Ovary (tissue), 9 donors: Measurements from ENCODE around the gene CENPP. TPM values are rescaled to one million over a fixed set of nuclear protein-coding genes. Genes with fewer than 3 reads are reported as not detected.

Experiments
- DNase-seq, 5 donors: peaks; one replicate each; pipeline ENCODE4 v3.0.0-alpha.2; 2019 to 2020
- H3K27ac ChIP-seq, 2 donors: fragments of 200-600 bp; one replicate each; pipeline versions ENCODE4 v1.5.1 to v1.8.0; 2019 to 2022
- H3K27me3 ChIP-seq: fragments of 200-600 bp; one replicate; pipeline ENCODE4 v1.8.0; 2022
- H3K36me3 ChIP-seq: fragments of 200-600 bp; sonication (generic); one replicate; pipeline ENCODE4 v1.5.1; 2019
- H3K4me1 ChIP-seq: one replicate; pipeline ENCODE4 v1.8.1; 2013; ENCODE audit warnings: mild to moderate bottlenecking, moderate library complexity; ENCODE audit not compliant: insufficient read depth
- H3K4me3 ChIP-seq: fragments of 200-600 bp; sonication (generic); one replicate; pipeline ENCODE4 v1.5.1; 2017
- H3K9me3 ChIP-seq, 2 donors: fragments of 200-600 bp in 1 of 2; sonication (generic) in 1 of 2; one replicate each; pipeline versions ENCODE4 v1.5.1 to v1.8.1; 2013 to 2019; ENCODE audit warnings: mild to moderate bottlenecking in 1 of 2, moderate library complexity in 1 of 2
- CTCF ChIP-seq, 3 donors: fragments of 450-650 bp in 2 of 3; fragments of 200-600 bp in 1 of 3; IDR thresholded peaks; one replicate each; pipeline versions ENCODE4 v1.5.1 to v1.8.0; 2016 to 2022; ENCODE audit warnings: antibody characterized with exemption in 3 of 3, mild to moderate bottlenecking in 1 of 3
- EP300 ChIP-seq: sonication (generic); formaldehyde crosslinking; IDR thresholded peaks from one replicate; pipeline ENCODE4 v1.6.1; 2017; ENCODE audit warnings: antibody characterized with exemption
- POLR2A ChIP-seq: fragments of 450-650 bp; IDR thresholded peaks from one replicate; pipeline ENCODE4 v1.6.1; 2017; ENCODE audit warnings: antibody characterized with exemption, mild to moderate bottlenecking, moderate library complexity
- WGBS, 3 donors: extraction: QIAGEN DNeasy Blood & Tissue Kit in 1 of 3; methylation state at CpG; one replicate each; pipeline versions ENCODE4 v1.1.5 to v1.1.7; 2013 to 2017; 5-methylcytosine and 5-hydroxymethylcytosine counted together
- intact Hi-C, 4 donors: fragments of 100-400 bp; cut with DNase I; formaldehyde crosslinking; loops; one replicate each; pipeline versions ENCODE4 v1.11.0 to v1.15.1; 2022 to 2023
- polyA plus RNA-seq, 2 donors: library from polyadenylated mRNA; stranded (reverse); fragments of 200-250 nt in 1 of 2; fragments of 350-450 nt in 1 of 2; fragmentation: Illumina TruSeq in 1 of 2; extraction: RNeasy Lipid Tissue Mini Kit (QIAGEN cat#74804) in 1 of 2; gene quantifications; one replicate each; pipeline ENCODE4 v1.2.3, GENCODE V29; 2013 to 2014
- total RNA-seq, 7 donors: library from RNA; depleted of rRNA in 2 of 7; stranded (reverse); fragments of >200 nt in 2 of 7; fragmentation: NEBNext Ultra II Directional in 3 of 7; extraction: Animal tissue kit (Norgen Biotek cat#: 25700) in 3 of 7; gene quantifications; one replicate each; pipeline versions ENCODE4 v1.1.0 to v1.2.4, GENCODE V29; 2016 to 2023
- donor health status: DM: no; HTN: no; CAD: no; lungs with moderate emphysema.
- donor health status: DM: no; HTN: no; CAD: no.
- donor health status: Bipolar disorder and iron deficiency.
- donor health status: DM: yes; HTN: yes; CAD: no.
- donor health status: DM: no; HTN: no; CAD: no.
- donor health status: DM: yes; HTN: yes; CAD: no.

CENPP gene
- total and polyA plus RNA-seq, 9 donors, result 1.4 to 9.5 (median 5.8) TPM

GRCh38 chr9:92517046-92517445, 191.3 kb downstream of the CENPP start:
- Histone ChIP-seq H3K9me3 (no peaks in the 10 kb centered on the region), H3K4me1 (peaks cover 6% of the 10 kb centered on the region), H3K4me3 (no peak overlapping the region), H3K36me3 (no peaks in the 10 kb centered on the region), H3K27ac (no peak overlapping the region), H3K27me3 (no peaks in the 10 kb centered on the region)
- WGBS, 3 donors, result 74 to 83% (median 82%) methylated on average over 3 of the region's 3 CpGs
- DNase-seq, result no peak
- intact Hi-C loops, result loop anchor here in 1 of 4 donors (10.0 kb wide), 1 partner anchor 128 kb away; no protein-coding TSS in a partner anchor
- TF ChIP-seq EP300 (no peak), CTCF (IDR thresholded peaks at IDR 0.05) (no peak), POLR2A (no peak)

GRCh38 chr9:92518199-92518598, 192.4 kb downstream of the CENPP start:
- H3K27ac ChIP-seq, result no peak overlapping the region
- no peak for DNase-seq
- no peaks in the 10 kb centered on the region for H3K27me3 ChIP-seq
- H3K4me1 ChIP-seq, result peaks cover 4% of the 10 kb centered on the region
- no peak for TF ChIP-seq POLR2A
- TF ChIP-seq EP300, result no peak
- TF ChIP-seq CTCF (IDR thresholded peaks at IDR 0.05), result no peak
- 91 to 92% (median 91%) methylated on average over 4 of the region's 4 CpGs for WGBS, 3 donors
- no peaks in the 10 kb centered on the region for H3K9me3 ChIP-seq
- no peak overlapping the region for H3K4me3 ChIP-seq
- intact Hi-C loops, result loop anchor here in 1 of 4 donors (10.0 kb wide), 1 partner anchor 127 kb away; no protein-coding TSS in a partner anchor
- no peaks in the 10 kb centered on the region for H3K36me3 ChIP-seq

- no peaks in the 10 kb centered on the region for H3K9me3 ChIP-seq
- H3K4me3 ChIP-seq, result no peak overlapping the region
- H3K27me3 ChIP-seq, result no peaks in the 10 kb centered on the region
- H3K4me1 ChIP-seq, result peaks cover 4% of the 10 kb centered on the region
- H3K36me3 ChIP-seq, result no peaks in the 10 kb centered on the region
- TF ChIP-seq EP300 (no peak), POLR2A (no peak), CTCF (IDR thresholded peaks at IDR 0.05) (no peak)
- 88 to 94% (median 92%) methylated on average over 2 of the region's 2 CpGs for WGBS, 3 donors
- no peak for DNase-seq
- intact Hi-C loops, result no loop called here
- no peak overlapping the region for H3K27ac ChIP-seq
Measured at GRCh38 chr9:92520837-92521236, 195.1 kb downstream of the CENPP start.

- H3K4me3 ChIP-seq, result no peak overlapping the region
- no peak overlapping the region for H3K27ac ChIP-seq
- no peaks in the 10 kb centered on the region for H3K27me3 ChIP-seq
- peak in 2 of 5 donors; percentile 46 to 51 for DNase-seq
- 68 to 76% (median 70%) methylated on average over 10 of the region's 10 CpGs for WGBS, 3 donors
- no peaks in the 10 kb centered on the region for H3K36me3 ChIP-seq
- peaks cover 4% of the 10 kb centered on the region for H3K4me1 ChIP-seq
- intact Hi-C loops, result no loop called here
- peaks cover 0 to 3% of the 10 kb centered on the region in 2 donors for H3K9me3 ChIP-seq
- TF ChIP-seq EP300 (no peak), CTCF (IDR thresholded peaks at IDR 0.05) (no peak), POLR2A (no peak)
Measured at GRCh38 chr9:92522983-92523970, 197.5 kb downstream of the CENPP start.
